Body of pancreas (tissue), 4 donors: ENCODE data around the gene PES1.
"Not testable (repeated sequence)": the region's sequence is repeated elsewhere in the genome, so short reads cannot be mapped to it uniquely, and the experiment has no call there.

ENCODE experiments used
- POLR2A ChIP-seq, 3 donors: fragments of 450-650 bp; IDR thresholded peaks; one replicate each; pipeline ENCODE4 v1.6.1; 2016; ENCODE audit warnings: antibody characterized with exemption in 3 of 3, mild to moderate bottlenecking in 2 of 3
- TF ChIP-seq, protein P1 (sequence below), 7 experiments: fragments of 450-650 bp in 4 of 7; fragments of 200-600 bp in 3 of 7; sonication (generic) in 3 of 7; IDR thresholded peaks; one replicate each; pipeline ENCODE4 v1.5.1; 2016 to 2019; ENCODE audit warnings: antibody characterized with exemption in 7 of 7

DNA sequence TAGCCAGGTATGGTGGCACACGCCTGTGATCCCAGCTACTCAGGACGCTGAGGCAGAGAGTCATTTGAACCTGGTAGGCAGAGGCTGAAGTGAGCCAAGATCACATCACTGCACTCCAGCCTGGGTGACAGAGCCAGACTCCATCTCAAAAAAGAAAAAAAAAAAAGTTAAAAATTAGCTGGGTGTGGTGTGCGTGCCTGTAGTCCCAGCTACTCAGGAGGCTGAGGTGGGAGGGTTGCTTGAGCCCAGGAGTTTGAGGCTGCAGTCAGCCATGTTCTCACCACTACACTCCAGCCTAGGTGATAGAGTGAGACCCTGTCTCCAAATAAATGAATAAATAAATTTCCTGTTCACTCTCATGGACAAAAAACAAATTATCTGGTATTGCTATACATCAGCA lies 50.2 kb downstream of the PES1 start:
- TF ChIP-seq, protein P1, sequence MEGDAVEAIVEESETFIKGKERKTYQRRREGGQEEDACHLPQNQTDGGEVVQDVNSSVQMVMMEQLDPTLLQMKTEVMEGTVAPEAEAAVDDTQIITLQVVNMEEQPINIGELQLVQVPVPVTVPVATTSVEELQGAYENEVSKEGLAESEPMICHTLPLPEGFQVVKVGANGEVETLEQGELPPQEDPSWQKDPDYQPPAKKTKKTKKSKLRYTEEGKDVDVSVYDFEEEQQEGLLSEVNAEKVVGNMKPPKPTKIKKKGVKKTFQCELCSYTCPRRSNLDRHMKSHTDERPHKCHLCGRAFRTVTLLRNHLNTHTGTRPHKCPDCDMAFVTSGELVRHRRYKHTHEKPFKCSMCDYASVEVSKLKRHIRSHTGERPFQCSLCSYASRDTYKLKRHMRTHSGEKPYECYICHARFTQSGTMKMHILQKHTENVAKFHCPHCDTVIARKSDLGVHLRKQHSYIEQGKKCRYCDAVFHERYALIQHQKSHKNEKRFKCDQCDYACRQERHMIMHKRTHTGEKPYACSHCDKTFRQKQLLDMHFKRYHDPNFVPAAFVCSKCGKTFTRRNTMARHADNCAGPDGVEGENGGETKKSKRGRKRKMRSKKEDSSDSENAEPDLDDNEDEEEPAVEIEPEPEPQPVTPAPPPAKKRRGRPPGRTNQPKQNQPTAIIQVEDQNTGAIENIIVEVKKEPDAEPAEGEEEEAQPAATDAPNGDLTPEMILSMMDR (IDR thresholded peaks at IDR 0.05) = not testable (repeated sequence)
- TF ChIP-seq POLR2A (IDR thresholded peaks at IDR 0.05) = not testable (repeated sequence)
